HG03025 (cell line): Measurements from ENCODE around the gene REEP1.

ENCODE experiments used
- ATAC-seq: cut with Tn5 transposase; IDR thresholded peaks from one replicate; pipeline ENCODE4 v1.9.1; 2021; ENCODE audit warnings: mild to moderate bottlenecking, moderate library complexity; ENCODE audit not compliant: unreplicated experiment, low FRiP score

The REEP1 gene

GRCh38 chr2:86285981-86286380 is 51.4 kb downstream of the REEP1 start:
- no peak for ATAC-seq

DNA sequence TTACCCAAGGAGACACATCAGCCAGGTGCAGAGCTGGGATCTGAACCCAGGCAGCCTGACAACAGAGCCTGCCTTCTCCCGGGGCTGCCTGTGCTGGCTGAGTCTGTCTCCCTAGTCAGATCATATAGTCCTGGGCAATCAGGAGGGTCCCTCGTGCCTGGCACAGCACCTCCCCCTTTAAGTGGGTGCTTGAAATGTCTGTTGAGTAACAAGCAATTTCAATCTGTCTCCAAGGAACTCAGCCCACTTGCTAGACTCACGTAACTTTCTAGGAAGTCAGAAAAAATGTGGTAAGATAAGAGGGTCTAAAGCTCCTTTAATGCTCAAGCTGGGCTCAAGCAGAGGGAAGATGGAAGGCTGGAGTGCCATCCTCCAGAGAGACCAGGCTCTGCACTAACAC is 51.9 kb downstream of the REEP1 start:
- no peak for ATAC-seq

- no peak for ATAC-seq
Measured at GRCh38 chr2:86284987-86285386, 52.4 kb downstream of the REEP1 start.

- no peak for ATAC-seq
Measured at GRCh38 chr2:86284401-86284841, 53.0 kb downstream of the REEP1 start.

DNA sequence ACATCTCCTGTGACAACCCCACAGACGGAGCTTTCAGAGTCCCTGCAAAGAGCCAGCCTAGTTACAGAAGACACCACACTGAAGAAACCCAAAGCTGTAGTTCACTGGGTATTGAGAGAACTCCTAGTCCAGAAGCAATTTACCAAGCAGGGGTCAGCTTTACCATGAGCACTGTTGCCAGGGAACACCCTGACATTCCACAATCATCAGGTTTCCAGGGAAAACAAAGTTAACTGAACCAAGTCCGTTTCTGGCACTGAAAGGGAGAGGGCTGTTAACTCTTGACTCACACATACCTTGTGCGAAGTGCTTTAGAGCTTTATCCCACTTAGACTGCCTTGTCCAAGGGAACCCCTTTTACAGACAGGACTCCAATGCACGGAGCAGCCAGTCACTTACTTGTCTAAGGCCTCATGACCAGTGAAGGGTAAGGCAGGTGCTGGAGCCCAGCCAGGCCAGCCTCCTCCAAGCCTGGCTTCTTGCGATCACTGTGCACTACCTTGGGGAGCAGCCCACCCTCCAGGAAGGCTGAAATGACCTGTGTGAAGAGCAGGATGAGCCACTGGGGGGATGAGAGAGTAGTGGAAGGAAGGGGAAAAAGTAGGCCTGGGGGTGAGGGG is 53.9 kb downstream of the REEP1 start:
- ATAC-seq, result no peak

GRCh38 chr2:86281066-86281700 is 56.2 kb downstream of the REEP1 start:
- ATAC-seq, result no peak

DNA sequence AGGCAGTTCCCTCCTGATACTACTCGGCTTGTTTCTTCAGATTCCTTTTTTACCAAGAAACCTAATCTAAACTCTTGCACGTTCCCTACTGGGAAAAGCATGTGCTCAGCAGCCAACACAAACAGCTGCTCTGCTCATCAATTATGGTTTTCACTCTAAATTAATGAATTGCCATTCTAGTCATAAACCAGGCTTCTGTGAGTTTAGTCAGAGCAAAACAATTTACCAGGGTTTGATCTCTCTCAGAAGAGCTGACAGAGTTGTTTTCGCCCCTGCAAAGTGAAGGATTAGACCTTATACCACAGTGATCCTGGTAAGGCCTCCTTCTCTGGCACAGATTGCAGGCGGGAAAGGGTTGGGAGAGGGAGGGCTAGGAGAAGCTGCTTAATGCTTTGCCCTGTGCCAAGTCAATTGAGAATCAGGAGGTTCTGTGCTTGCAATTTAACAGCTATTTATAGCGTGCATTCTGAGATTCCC is 57.2 kb downstream of the REEP1 start:
- no peak for ATAC-seq

DNA sequence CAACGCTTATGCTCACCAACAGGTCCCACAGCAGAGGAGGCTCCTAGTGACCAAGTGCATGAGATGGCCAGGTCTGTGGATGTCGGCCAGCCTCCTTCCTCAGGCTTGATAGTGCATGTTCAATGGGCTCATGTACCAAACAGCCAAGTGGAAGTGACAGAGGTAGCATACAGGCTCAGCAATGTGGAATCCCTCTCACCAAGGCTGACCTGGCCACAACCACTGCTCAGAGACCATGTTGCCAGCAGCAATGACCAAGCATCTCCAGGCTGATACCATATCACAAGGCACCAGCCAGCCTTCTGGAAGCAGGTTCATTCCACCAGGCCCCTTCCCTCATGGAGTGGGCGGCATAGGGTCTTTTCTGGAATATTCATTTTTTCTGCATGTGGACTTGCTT is 61.5 kb downstream of the REEP1 start:
- ATAC-seq, result no peak

- no peak for ATAC-seq
Measured at GRCh38 chr2:86275384-86275799, 62.0 kb downstream of the REEP1 start.

DNA sequence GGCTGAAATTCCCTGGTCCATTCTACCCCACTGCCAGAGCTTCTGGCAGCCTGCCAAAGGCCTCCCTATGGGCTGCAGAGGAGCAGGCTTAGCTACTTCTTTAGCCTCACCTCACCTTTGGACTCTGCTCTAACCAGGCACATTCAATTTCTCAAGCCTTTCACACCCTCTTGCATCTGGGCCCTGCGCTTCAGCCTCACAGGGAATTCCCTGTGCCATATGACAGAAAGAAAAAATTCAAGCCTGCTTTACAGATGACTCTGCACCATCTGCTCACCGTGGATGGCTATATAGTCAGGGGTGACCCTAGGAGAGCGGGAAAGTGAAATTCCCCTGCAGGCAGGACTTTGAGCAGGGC is 62.5 kb downstream of the REEP1 start:
- peak; percentile 41 for ATAC-seq

DNA sequence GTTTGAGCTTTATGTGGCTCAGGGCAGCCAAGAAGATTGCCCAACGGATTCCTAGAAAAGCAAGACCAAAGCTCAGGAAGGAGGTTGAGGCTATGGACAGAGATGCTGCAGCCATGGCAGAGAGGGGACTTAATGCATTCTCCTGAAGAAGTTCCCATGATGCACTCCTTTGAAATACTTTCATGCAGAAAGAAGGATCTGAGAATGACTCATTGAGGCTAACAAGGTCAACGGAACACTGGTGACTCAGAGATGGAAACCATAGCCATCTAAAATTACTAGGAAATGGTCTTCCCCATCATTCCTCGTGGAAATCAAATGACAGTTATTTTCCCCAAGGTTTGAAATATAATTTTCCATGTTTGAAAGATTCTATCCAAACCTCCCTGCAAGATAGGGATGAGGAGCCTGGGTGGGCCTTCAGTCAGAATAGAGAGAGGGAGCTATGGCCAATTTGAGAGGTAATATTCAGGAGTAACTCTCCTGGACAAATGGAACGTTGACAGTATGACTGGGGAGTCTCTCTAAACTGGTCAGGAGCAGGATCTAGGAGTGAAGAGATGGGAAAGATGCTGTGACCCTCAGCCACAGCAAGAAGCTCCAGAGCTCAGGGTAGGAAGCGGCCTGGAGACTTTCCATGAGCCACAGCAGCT is 63.0 kb downstream of the REEP1 start:
- ATAC-seq, result peak; percentile 48

DNA sequence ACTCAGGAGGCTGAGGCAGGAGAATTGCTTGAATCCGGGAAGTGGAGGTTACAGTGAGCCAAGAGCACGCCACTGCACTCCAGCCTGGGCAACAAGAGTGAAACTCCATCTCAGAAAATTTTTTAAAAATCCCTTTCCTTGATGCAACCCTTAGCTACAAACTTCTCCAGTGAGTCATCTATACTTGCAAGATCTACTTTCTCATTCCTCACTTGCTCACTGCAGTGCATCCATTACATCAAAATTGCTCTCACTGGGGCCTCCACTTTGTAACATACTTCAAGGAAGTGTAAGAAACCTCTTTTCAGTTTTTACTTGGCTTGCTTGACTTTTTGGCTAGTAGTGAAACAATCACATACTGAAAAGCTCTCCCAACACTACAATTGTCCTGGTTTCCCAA is 65.3 kb downstream of the REEP1 start:
- ATAC-seq, result no peak

DNA sequence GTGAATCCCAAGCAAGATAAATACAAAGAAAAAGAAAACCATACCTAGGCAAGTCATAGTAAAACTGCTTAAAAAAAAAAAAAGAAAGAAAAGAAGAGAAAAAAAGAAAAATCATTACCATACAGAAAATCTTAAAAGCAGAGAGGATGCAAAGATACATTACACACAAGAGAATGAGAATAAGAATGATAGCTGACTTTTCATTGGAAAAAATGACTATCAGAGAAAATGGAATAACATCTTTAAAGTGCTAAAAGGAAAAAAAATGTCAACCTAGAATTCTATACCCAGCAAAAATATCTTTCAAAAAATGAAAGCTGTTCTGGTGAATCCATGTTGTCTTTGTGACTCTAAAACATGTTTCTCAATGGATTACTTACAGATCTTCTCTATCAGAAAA is 66.2 kb downstream of the REEP1 start:
- no peak for ATAC-seq

DNA sequence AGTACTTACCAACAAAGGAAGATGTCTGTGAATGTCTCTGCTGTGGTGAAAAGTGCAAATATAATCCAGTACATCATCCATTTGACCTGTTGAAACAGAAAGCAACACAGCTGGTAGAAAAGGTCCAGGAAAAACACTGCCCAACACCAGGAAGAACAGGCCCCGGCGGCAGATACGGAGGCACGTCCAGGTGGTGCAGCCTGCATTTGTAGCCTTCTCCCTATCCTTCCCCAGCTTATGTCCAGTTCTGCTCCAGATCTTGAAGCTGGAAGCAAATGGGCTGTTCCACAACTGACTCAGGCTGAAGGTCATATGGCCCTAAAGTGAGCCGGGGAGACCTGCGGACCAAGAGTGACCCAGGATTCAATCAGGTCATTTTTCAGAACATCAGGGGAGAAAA is 73.5 kb downstream of the REEP1 start:
- no peak for ATAC-seq

DNA sequence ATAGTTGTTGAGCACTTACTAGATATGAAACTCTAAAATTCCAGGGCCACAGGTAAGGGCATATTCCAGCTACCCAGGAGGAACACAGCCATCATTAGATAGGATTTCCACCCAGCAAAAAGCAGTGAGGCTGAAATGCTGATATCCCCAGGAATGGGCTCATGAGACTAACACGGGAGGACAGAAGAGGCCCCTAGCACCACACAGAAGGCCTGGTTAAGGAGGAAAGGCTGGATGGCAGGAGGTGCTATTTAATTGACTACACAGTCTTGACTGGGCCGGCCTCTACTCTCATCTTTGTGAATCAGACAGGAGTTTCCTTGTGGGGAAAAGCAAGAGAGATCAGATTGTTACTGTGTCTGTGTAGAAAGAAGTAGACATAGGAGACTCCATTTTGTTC is 76.4 kb downstream of the REEP1 start:
- no peak for ATAC-seq

- ATAC-seq, result no peak
Measured at GRCh38 chr2:86258106-86258505, 79.3 kb downstream of the REEP1 start.

DNA sequence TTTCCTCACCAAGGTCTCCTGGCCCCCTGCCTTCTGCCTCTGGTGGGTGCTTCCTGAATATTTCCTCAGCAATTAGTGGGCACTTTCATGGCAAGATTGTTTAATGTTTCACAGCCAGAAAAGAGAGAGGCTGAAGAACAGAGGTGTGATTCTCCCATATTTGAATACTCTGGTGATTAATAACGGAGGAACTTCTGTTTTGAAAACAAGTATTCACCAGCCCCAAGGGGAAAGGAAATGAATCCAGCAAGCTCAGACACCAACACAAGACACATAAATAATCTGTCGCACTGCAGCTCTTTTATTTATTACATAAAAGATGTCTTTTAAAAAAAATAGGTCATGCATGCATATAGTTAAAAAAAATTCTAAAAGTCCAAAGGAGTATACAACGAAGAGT is 80.4 kb downstream of the REEP1 start:
- no peak for ATAC-seq

GRCh38 chr2:86256300-86256699 is 81.1 kb downstream of the REEP1 start:
- no peak for ATAC-seq

DNA sequence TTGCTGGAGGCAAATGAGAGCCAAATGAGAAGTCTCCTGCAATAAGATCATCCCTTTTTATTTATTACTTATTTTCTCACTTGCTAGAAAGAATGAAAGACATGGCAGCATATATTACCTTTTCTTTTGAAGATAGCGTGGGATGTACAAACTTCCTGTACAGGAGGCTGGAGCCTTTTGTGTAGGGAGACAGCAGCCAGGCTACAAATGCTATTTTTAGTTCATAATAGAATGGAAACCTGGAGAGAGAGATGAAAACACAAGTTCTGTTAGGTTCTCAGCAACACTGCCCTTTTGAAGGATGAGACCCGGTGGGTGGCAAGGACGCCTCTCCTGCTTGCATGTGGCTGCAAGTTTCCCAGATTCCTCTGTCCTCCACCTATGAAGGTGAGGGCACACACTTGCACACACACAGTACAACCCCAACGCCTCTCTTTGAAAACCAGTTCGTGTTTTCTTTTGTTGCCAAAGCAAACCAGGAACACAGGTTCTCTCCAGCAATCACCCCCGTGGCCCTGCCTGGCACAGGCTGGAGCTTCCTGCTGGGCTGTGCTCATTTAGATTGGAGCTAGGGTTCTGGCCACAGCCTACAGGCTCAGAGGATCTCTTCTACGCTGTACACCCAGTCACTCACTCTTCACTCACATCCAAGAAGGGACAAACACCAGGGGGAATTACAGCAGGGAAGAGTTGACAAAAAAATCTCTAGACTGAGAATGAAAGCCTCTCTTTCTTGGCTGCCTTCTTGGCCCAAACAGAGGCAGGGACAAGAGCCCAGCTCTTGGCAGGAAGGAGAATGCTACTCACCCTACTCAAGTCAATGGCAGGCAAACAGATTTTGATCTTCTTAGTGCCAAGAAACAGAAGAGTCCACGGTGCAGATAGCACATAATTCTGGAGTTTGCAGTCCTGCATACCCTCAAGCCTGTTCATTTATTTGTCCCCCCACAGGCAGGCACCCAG is 82.6 kb downstream of the REEP1 start:
- ATAC-seq, result no peak

DNA sequence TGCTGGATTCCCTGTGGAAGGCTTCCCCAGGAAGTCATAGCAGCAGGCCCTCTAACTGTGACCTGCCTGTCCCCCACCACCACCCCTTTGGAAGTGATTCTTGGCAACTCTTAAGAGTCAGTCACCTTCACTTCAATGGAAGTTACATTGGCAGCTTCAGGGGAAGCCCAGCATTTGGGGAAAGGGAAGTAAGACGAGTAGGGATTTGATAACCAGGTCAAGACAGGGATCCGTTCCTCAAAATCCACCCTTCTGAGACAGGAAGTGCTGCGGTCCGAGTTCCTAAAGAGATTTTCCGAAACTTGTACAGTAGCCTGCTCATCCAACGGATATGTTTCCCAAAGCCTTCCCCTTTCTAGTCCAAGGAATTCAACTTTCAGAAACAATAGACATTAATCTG is 84.0 kb downstream of the REEP1 start:
- no peak for ATAC-seq

DNA sequence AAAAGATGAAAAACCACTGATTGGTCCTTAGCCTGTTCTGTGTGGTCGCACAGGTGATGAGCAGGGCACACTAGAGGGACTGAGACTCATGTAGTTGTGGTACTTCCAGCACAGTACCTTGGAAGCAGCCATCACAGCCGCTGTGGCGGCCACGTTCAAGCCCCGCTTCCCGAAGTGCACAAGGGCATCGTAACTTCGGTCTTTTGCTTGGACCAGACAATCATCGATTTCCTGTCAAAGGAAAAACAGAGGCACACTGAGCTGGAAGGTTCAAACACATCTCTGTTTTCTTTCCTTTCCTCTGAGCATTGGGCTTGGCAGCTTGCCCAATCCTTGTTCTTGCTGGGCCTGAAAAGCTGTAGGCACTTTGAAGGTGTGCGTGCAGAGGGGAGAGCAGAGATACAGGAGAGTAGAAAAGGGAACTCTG is 85.6 kb downstream of the REEP1 start:
- ATAC-seq, result no peak
